ENCODE results near the gene IAH1.

DNA sequence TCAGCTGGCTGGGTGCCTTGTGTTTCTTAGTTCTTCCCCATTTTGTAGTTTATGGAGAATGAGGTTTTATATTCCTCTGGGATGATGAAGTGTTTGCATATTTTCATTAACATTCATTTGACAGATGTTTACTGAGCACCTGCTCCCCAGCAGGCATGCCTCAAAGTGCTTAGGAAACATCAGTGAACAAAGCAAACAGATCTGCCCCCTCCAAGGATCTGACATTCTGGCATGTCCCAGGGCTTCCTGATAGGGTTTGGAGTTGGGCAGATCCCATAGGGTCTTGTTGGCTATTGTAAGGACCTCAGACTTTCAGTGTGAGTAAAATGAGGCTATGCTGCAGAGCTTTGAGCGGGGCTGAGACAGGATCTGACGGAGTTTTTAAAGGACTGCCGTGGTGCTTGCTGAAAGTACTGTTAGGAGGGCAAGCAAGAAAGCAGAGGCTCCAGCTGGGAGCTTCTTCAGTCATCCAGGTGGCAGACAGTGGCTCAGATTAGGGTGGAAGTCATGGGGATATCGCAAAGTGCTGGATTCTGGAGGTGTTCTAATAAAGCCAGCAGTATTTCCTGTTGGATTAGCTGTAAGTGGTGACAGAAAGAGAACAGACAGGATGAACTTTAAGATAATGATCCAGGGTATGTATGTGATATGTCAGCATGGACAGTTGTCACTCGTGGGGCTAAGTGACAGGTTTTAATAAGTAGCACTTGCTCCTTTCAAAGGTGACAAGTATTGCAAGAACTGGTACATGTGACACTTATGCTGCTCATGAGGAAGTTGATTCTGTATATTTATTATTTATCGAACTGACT, 11.3 kb upstream of the IAH1 start:
- TF ChIP-seq, protein P1, sequence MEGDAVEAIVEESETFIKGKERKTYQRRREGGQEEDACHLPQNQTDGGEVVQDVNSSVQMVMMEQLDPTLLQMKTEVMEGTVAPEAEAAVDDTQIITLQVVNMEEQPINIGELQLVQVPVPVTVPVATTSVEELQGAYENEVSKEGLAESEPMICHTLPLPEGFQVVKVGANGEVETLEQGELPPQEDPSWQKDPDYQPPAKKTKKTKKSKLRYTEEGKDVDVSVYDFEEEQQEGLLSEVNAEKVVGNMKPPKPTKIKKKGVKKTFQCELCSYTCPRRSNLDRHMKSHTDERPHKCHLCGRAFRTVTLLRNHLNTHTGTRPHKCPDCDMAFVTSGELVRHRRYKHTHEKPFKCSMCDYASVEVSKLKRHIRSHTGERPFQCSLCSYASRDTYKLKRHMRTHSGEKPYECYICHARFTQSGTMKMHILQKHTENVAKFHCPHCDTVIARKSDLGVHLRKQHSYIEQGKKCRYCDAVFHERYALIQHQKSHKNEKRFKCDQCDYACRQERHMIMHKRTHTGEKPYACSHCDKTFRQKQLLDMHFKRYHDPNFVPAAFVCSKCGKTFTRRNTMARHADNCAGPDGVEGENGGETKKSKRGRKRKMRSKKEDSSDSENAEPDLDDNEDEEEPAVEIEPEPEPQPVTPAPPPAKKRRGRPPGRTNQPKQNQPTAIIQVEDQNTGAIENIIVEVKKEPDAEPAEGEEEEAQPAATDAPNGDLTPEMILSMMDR (IDR thresholded peaks at IDR 0.05 in 8 of 11, conservative IDR thresholded peaks at IDR 0.05 in 3 of 11), result no peak
- no peak for TF ChIP-seq POLR2A (IDR thresholded peaks at IDR 0.05)
